ENCODE measurements around the gene NTRK1. TPM values are rescaled to one million over a fixed set of nuclear protein-coding genes. Genes with fewer than 3 reads are reported as not detected.

NTRK1 gene
- total and polyA plus RNA-seq, 2 donors (not counting 1 experiment from before 2014, with no cell fraction given) = not detected

GRCh38 chr1:156903328-156904091, 42.8 kb downstream of the NTRK1 start:
- ChIA-PET POLR2A (interaction anchor here (0.5 kb wide), 1 partner anchor 1587 kb away, joined by 3 read pairs; no protein-coding TSS in a partner anchor), CTCF (interaction anchor here (1.7 kb wide), 1 partner anchor 214 kb away, joined by 4 read pairs; no protein-coding TSS in a partner anchor)
- no peak overlapping the region for H2AFZ ChIP-seq (ENCODE audit: insufficient read depth, low read depth, low read length, poor library complexity, severe bottlenecking)
- TF ChIP-seq CTCF (IDR thresholded peaks at IDR 0.05) (no peak), EZH2 (IDR thresholded peaks at IDR 0.05; ENCODE audit: borderline replicate concordance, insufficient read depth, low read depth, low read length, poor library complexity, severe bottlenecking) (no peak)
- H3K27ac ChIP-seq (ENCODE audit: low read length in 2 of 2) = no peak overlapping the region
- WGBS (ENCODE audit: insufficient coverage) = 94% methylated on average over 13 of the region's 15 CpGs
- H3K27ac Mint-ChIP-seq = no peak overlapping the region
- peaks cover 2% of the 10 kb centered on the region for H3K4me1 Mint-ChIP-seq
- H3K4me3 Mint-ChIP-seq = no peak overlapping the region
- no peaks in the 10 kb centered on the region for H3K4me1 ChIP-seq (ENCODE audit: control insufficient read depth in 2 of 2, insufficient read depth in 2 of 2, low read length in 2 of 2)
- no peaks in the 10 kb centered on the region for H3K9me3 Mint-ChIP-seq (ENCODE audit: insufficient read depth)
- H3K36me3 ChIP-seq (replicated peaks in 1 of 2; ENCODE audit: control extremely low read depth in 1 of 2, control insufficient read depth in 1 of 2, extremely low read depth in 1 of 2, insufficient read depth in 2 of 2, low read length in 1 of 2) = no peaks in the 10 kb centered on the region
- no peak overlapping the region for H3K4me3 ChIP-seq (ENCODE audit: control extremely low read depth in 1 of 5, extremely low read depth in 1 of 5, insufficient read depth in 1 of 5, low read depth in 2 of 5, low read length in 4 of 5)
- intact Hi-C loops (cut with micrococcal nuclease) = no loop called here
- DNase-seq (no peak), ATAC-seq (ENCODE audit: low read depth) (no peak)
- H3K79me2 ChIP-seq (ENCODE audit: control insufficient read depth, insufficient read depth, low read length) = no peaks in the 10 kb centered on the region
- peaks cover 0 to 8% (median 0%) of the 10 kb centered on the region in 3 donors for H3K9me3 ChIP-seq (ENCODE audit: control extremely low read depth in 1 of 3, control insufficient read depth in 2 of 3, insufficient read depth in 1 of 3, low read length in 2 of 3)
- H3K27me3 Mint-ChIP-seq = peaks cover 34% of the 10 kb centered on the region
- H4K20me1 ChIP-seq (ENCODE audit: control insufficient read depth, insufficient read depth, low read length, poor library complexity, severe bottlenecking) = no peaks in the 10 kb centered on the region
- H3K9ac ChIP-seq (ENCODE audit: low read length) = no peak overlapping the region
- peaks cover 0 to 27% (median 1%) of the 10 kb centered on the region in 4 experiments for H3K27me3 ChIP-seq (replicated peaks in 1 of 4; ENCODE audit: control extremely low read depth in 1 of 4, control insufficient read depth in 3 of 4, insufficient read depth in 4 of 4, low read length in 3 of 4)
- no peak overlapping the region for H3K4me2 ChIP-seq (replicated peaks; ENCODE audit: low read depth, low read length, poor library complexity, severe bottlenecking)

Measured in B cell (primary cell).